H9 (cell line): ENCODE measurements around the gene SPRR2E. TPM values are rescaled to one million over a fixed set of nuclear protein-coding genes. Genes with fewer than 3 reads are reported as not detected.
"Not testable (repeated sequence)": the region's sequence is repeated elsewhere in the genome, so short reads cannot be mapped to it uniquely, and the experiment has no call there.

Experiments used
- DNase-seq: peaks from one replicate; pipeline ENCODE4 v3.0.0-alpha.2; 2017
- H2AFZ ChIP-seq: one replicate; pipeline ENCODE4 v1.6.1; 2013; ENCODE audit warnings: mild to moderate bottlenecking, low read length, control low read depth, moderate library complexity
- H2AK5ac ChIP-seq: 2 replicates; pipeline ENCODE4 v1.6.1; 2013; ENCODE audit warnings: low read length, control low read depth, mixed read lengths; ENCODE audit not compliant: insufficient read length
- H2BK120ac ChIP-seq: one replicate; pipeline ENCODE4 v1.6.1; 2013; ENCODE audit warnings: low read depth, mild to moderate bottlenecking, low read length, control low read depth, inconsistent platforms; ENCODE audit not compliant: poor library complexity, severe bottlenecking
- H2BK12ac ChIP-seq: 2 replicates; pipeline ENCODE4 v1.6.1; 2013; ENCODE audit warnings: low read length, control low read depth, mixed read lengths, low read depth; ENCODE audit not compliant: insufficient read length
- H2BK15ac ChIP-seq: 2 replicates; pipeline ENCODE4 v1.6.1; 2013; ENCODE audit warnings: low read depth, low read length, control low read depth
- H2BK20ac ChIP-seq: one replicate; pipeline ENCODE4 v1.6.1; 2013; ENCODE audit warnings: low read depth, mild to moderate bottlenecking, low read length, control low read depth, inconsistent platforms; ENCODE audit not compliant: poor library complexity, severe bottlenecking
- H2BK5ac ChIP-seq: 2 replicates; pipeline ENCODE4 v1.6.1; 2013; ENCODE audit warnings: low read length, control low read depth, mixed read lengths; ENCODE audit not compliant: insufficient read length
- H3K14ac ChIP-seq: 2 replicates; pipeline ENCODE4 v1.6.1; 2013; ENCODE audit warnings: low read length, control low read depth; ENCODE audit not compliant: insufficient read depth
- H3K18ac ChIP-seq: 2 replicates; pipeline ENCODE4 v1.6.1; 2013; ENCODE audit warnings: low read depth, mild to moderate bottlenecking, mixed read lengths, low read length, control low read depth; ENCODE audit not compliant: insufficient read length
- H3K23ac ChIP-seq: 2 replicates; pipeline ENCODE4 v1.6.1; 2013; ENCODE audit warnings: low read length, control low read depth, mixed read lengths, low read depth; ENCODE audit not compliant: insufficient read length
- H3K23me2 ChIP-seq: 2 replicates; pipeline ENCODE4 v1.6.1; 2013; ENCODE audit warnings: low read depth, mild to moderate bottlenecking, mixed read lengths, low read length, control low read depth; ENCODE audit not compliant: insufficient read length, poor library complexity, severe bottlenecking
- H3K27ac ChIP-seq: 2 replicates; pipeline ENCODE4 v1.5.1; 2013; ENCODE audit warnings: low read length, control low read depth, mixed read lengths, low read depth; ENCODE audit not compliant: insufficient read length
- H3K27me3 ChIP-seq: 2 replicates; pipeline ENCODE4 v1.6.1; 2013; ENCODE audit warnings: low read length, control low read depth, inconsistent platforms; ENCODE audit not compliant: insufficient read depth
- H3K4ac ChIP-seq: 2 replicates; pipeline ENCODE4 v1.6.1; 2013; ENCODE audit warnings: low read depth, mild to moderate bottlenecking, control low read depth, inconsistent platforms, low read length, moderate library complexity
- H3K4me1 ChIP-seq: 2 replicates; pipeline ENCODE4 v1.6.1; 2013; ENCODE audit warnings: low read length, control low read depth, inconsistent platforms; ENCODE audit not compliant: insufficient read depth
- H3K4me2 ChIP-seq: 2 replicates; pipeline ENCODE4 v1.6.1; 2013; ENCODE audit warnings: low read length, control low read depth, mixed read lengths; ENCODE audit not compliant: insufficient read length, insufficient read depth
- H3K56ac ChIP-seq: 2 replicates; pipeline ENCODE4 v1.6.1; 2013; ENCODE audit warnings: low read depth, mild to moderate bottlenecking, mixed read lengths, low read length, control low read depth; ENCODE audit not compliant: insufficient read length
- H3K79me1 ChIP-seq: 2 replicates; pipeline ENCODE4 v1.6.1; 2013; ENCODE audit warnings: low read depth, mild to moderate bottlenecking, moderate library complexity, low read length, control low read depth, inconsistent platforms; ENCODE audit not compliant: insufficient read depth, poor library complexity, severe bottlenecking
- H3K79me2 ChIP-seq: 2 replicates; pipeline ENCODE4 v1.6.1; 2013; ENCODE audit warnings: low read length, control low read depth, inconsistent platforms; ENCODE audit not compliant: insufficient read depth
- H3K9ac ChIP-seq: 2 replicates; pipeline ENCODE4 v1.6.1; 2013; ENCODE audit warnings: low read length, control low read depth, mixed read lengths; ENCODE audit not compliant: insufficient read length; ENCODE audit errors: extremely low read depth
- H3K9me3 ChIP-seq: one replicate; pipeline ENCODE4 v1.6.1; 2013; ENCODE audit warnings: low read depth, low read length, inconsistent platforms; ENCODE audit not compliant: control insufficient read depth
- H3T11ph ChIP-seq: one replicate; pipeline ENCODE4 v1.6.1; 2013; ENCODE audit warnings: mild to moderate bottlenecking, low read length, control low read depth, inconsistent platforms
- H4K20me1 ChIP-seq: one replicate; pipeline ENCODE4 v1.6.1; 2013; ENCODE audit not compliant: control insufficient read depth, insufficient read length, insufficient read depth
- H4K5ac ChIP-seq: 2 replicates; pipeline ENCODE4 v1.6.1; 2013; ENCODE audit warnings: low read depth, mild to moderate bottlenecking, mixed read lengths, low read length, control low read depth; ENCODE audit not compliant: insufficient read length
- H4K8ac ChIP-seq: replicated peaks from 2 replicates; pipeline ENCODE4 v1.6.1; 2013; ENCODE audit warnings: low read length, control low read depth, mixed read lengths, low read depth; ENCODE audit not compliant: insufficient read length
- H4K91ac ChIP-seq: 2 replicates; pipeline ENCODE4 v1.6.1; 2013; ENCODE audit warnings: low read depth, mild to moderate bottlenecking, moderate library complexity, mixed read lengths, low read length, control low read depth; ENCODE audit not compliant: insufficient read length
- H3K27ac Mint-ChIP-seq, 3 experiments: 2 replicates in 2 of 3; 3 replicates in 1 of 3; pipeline ENCODE4 v1.8.0; 2020 to 2021; ENCODE audit warnings: mixed read lengths in 3 of 3, mild to moderate bottlenecking in 1 of 3, moderate library complexity in 1 of 3
- H3K27me3 Mint-ChIP-seq: 2 replicates; pipeline ENCODE4 v1.8.0; 2021; ENCODE audit warnings: low read depth, mild to moderate bottlenecking, moderate library complexity, mixed read lengths
- H3K36me3 Mint-ChIP-seq, 3 experiments: 2 replicates in 2 of 3; 3 replicates in 1 of 3; pipeline ENCODE4 v1.8.0; 2020 to 2021; ENCODE audit warnings: low read depth in 3 of 3, mixed read lengths in 3 of 3; ENCODE audit not compliant: insufficient read depth in 1 of 3
- H3K4me1 Mint-ChIP-seq, 2 experiments: 2 replicates each; pipeline ENCODE4 v1.8.0; 2020; ENCODE audit warnings: mixed read lengths in 2 of 2
- H3K4me3 Mint-ChIP-seq, 2 experiments: 2 replicates in 1 of 2; 3 replicates in 1 of 2; pipeline ENCODE4 v1.8.0; 2020 to 2021; ENCODE audit warnings: mild to moderate bottlenecking in 2 of 2, mixed read lengths in 2 of 2, moderate library complexity in 1 of 2
- H3K9me3 Mint-ChIP-seq, 2 experiments: 2 replicates in 1 of 2; 3 replicates in 1 of 2; pipeline ENCODE4 v1.8.0; 2020; ENCODE audit warnings: mild to moderate bottlenecking in 2 of 2, mixed read lengths in 2 of 2, moderate library complexity in 1 of 2
- WGBS: extraction: QIAGEN DNeasy Blood & Tissue Kit; methylation state at CpG from one replicate; pipeline ENCODE4 v1.1.7; 2013; ENCODE audit warnings: missing lambda C conversion rate, low lambda C conversion rate, mixed read lengths; ENCODE audit not compliant: insufficient read length; ENCODE audit errors: extremely low coverage; 5-methylcytosine and 5-hydroxymethylcytosine counted together
- total RNA-seq: library from RNA; stranded (reverse); gene quantifications from 2 replicates; pipeline ENCODE4 v1.2.1, GENCODE V29; 2021
- TF ChIP-seq, protein P1 (sequence below): fragments of 200-600 bp; sonication (generic); conservative IDR thresholded peaks from 3 replicates; pipeline ENCODE4 v1.8.0; 2021; ENCODE audit warnings: antibody characterized with exemption, mild to moderate bottlenecking

Gene SPRR2E
- total RNA-seq, 1 experiment from 2014 or later, result not detected

DNA sequence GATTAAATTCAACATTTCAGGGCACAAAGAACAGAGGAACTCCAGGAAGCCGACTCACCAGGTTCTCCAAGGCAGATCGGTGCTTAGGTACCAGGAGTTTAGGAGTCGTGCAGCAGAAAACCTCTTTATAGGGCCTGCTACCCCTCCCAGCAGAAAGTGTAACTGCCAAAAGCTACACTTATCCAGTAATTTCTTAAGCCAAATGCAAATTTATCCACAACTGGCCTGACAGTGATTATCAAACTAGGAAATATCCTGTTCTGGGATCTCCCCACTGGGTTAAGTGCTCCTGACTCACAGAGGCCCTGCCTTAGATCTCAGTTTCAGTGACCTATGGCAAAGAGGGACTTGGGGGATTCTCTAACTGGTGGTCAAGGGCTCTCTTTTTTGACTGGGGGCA lies 19.1 kb upstream of the SPRR2E start, which contains the start of gene SPRR2F:
Gene SPRR2F (minus strand): TSS at position 101 of the 400 bp plus-strand sequence. CDS start 783 bp downstream, outside the sequence.
- Histone ChIP-seq H3K79me1 (no peaks in the 10 kb centered on the region), H2AK5ac (no peak within 1 kb of the TSS), H4K20me1 (no peaks in the 10 kb centered on the region), H2BK120ac (no peak within 1 kb of the TSS), H3K27ac (no peak within 1 kb of the TSS), H2BK15ac (no peak within 1 kb of the TSS), H3K9ac (no peak within 1 kb of the TSS), H3K9me3 (no peaks in the 10 kb centered on the region), H3K23ac (no peak within 1 kb of the TSS), H3K27me3 (no peaks in the 10 kb centered on the region), H3K4me1 (no peaks in the 10 kb centered on the region), H4K91ac (no peak within 1 kb of the TSS), H3K4ac (no peak within 1 kb of the TSS), H3K56ac (no peak within 1 kb of the TSS), H3K4me2 (no peak within 1 kb of the TSS), H3T11ph (no peak within 1 kb of the TSS), H3K23me2 (no peaks in the 10 kb centered on the region), H2BK12ac (no peak within 1 kb of the TSS), H3K14ac (no peak within 1 kb of the TSS), H2BK5ac (no peak within 1 kb of the TSS), H3K18ac (no peak within 1 kb of the TSS), H2BK20ac (no peak within 1 kb of the TSS), H4K5ac (no peak within 1 kb of the TSS), H3K79me2 (no peaks in the 10 kb centered on the region), H2AFZ (no peak within 1 kb of the TSS), H4K8ac (no peak within 1 kb of the TSS)
- TF ChIP-seq, protein P1, sequence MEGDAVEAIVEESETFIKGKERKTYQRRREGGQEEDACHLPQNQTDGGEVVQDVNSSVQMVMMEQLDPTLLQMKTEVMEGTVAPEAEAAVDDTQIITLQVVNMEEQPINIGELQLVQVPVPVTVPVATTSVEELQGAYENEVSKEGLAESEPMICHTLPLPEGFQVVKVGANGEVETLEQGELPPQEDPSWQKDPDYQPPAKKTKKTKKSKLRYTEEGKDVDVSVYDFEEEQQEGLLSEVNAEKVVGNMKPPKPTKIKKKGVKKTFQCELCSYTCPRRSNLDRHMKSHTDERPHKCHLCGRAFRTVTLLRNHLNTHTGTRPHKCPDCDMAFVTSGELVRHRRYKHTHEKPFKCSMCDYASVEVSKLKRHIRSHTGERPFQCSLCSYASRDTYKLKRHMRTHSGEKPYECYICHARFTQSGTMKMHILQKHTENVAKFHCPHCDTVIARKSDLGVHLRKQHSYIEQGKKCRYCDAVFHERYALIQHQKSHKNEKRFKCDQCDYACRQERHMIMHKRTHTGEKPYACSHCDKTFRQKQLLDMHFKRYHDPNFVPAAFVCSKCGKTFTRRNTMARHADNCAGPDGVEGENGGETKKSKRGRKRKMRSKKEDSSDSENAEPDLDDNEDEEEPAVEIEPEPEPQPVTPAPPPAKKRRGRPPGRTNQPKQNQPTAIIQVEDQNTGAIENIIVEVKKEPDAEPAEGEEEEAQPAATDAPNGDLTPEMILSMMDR, result no peak
- 0 out of 2 replicates have a peak, but pooled peaks cover 4% of the 10 kb centered on the region for H3K27me3 Mint-ChIP-seq
- H3K4me3 Mint-ChIP-seq, result no peak within 1 kb of the TSS; a peak in 1 of 5 replicates
- H3K36me3 Mint-ChIP-seq, result peaks cover 0 to 2% (median 0%) of the 10 kb centered on the region in 3 experiments; a peak in 3 of 7 replicates
- WGBS, result no CpG with 5 or more reads among the region's 3 CpGs
- DNase-seq, result no peak
- H3K9me3 Mint-ChIP-seq, result peaks cover 4 to 5% of the 10 kb centered on the region in 2 experiments; a peak in 4 of 5 replicates
- peaks cover 0 to 7% of the 10 kb centered on the region in 2 experiments; a peak in 2 of 4 replicates for H3K4me1 Mint-ChIP-seq
- peak within 1 kb of the TSS in 1 of 3 experiments; percentile 83; a peak in 1 of 7 replicates for H3K27ac Mint-ChIP-seq

DNA sequence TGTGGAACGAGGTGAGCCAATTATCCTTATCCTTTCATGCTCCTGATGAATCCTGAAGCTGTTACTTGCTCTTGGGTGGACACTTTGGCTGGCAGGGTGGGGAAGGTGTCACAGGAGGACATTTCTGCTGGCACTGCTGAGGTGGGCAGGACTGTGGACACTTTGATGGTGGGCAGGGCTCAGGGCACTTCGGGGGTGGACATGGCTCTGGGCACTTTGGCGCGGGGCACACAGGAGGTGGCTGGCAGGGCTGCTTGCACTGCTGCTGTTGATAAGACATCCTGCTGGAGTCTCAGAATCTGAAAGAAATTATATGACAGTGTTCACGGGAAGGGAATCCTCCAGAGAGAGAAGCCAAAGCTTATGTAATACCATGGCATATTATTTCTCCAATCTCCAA lies 18.1 kb upstream of the SPRR2E start:
- not testable (repeated sequence) for H4K20me1 ChIP-seq, H2BK120ac ChIP-seq, H2AFZ ChIP-seq, H3K4me1 ChIP-seq, H3K14ac ChIP-seq, H3T11ph ChIP-seq, H3K9ac ChIP-seq, H2BK12ac ChIP-seq, H3K27ac ChIP-seq, H3K9me3 ChIP-seq, H2BK15ac ChIP-seq, H3K18ac ChIP-seq, H3K27me3 Mint-ChIP-seq, H4K91ac ChIP-seq, H3K56ac ChIP-seq, H4K8ac ChIP-seq, H2AK5ac ChIP-seq, H3K4me1 Mint-ChIP-seq, H3K4me2 ChIP-seq, H2BK5ac ChIP-seq, H3K23me2 ChIP-seq, H4K5ac ChIP-seq, H3K4me3 Mint-ChIP-seq, H3K79me2 ChIP-seq, H3K79me1 ChIP-seq, H3K23ac ChIP-seq, H3K36me3 Mint-ChIP-seq, H2BK20ac ChIP-seq, H3K4ac ChIP-seq, H3K27me3 ChIP-seq, DNase-seq
- Mint-ChIP-seq H3K27ac (peak overlapping the region in 1 of 3 experiments; percentile 83; a peak in 1 of 7 replicates), H3K9me3 (peaks cover 12 to 14% of the 10 kb centered on the region in 2 experiments)
- WGBS, result no CpG with 5 or more reads among the region's 5 CpGs
